Osteocyte (in vitro differentiated cells): Measurements from ENCODE around the gene MAN2A1. TPM values are rescaled to one million over a fixed set of nuclear protein-coding genes. Genes with fewer than 3 reads are reported as not detected.

Experiments used
- DNase-seq: peaks from one replicate; pipeline ENCODE4 v3.0.0; 2021; ENCODE audit warnings: mixed read lengths; ENCODE audit not compliant: unreplicated experiment; ENCODE audit errors: extremely low spot score
- H3K27ac Mint-ChIP-seq: one replicate; pipeline ENCODE4 v1.8.0; 2021; ENCODE audit warnings: mild to moderate bottlenecking, mixed read lengths; ENCODE audit not compliant: unreplicated experiment
- H3K27me3 Mint-ChIP-seq: one replicate; pipeline ENCODE4 v1.8.0; 2021; ENCODE audit warnings: mixed read lengths; ENCODE audit not compliant: unreplicated experiment
- H3K36me3 Mint-ChIP-seq: one replicate; pipeline ENCODE4 v1.8.0; 2021; ENCODE audit warnings: mixed read lengths; ENCODE audit not compliant: unreplicated experiment
- H3K4me1 Mint-ChIP-seq: one replicate; pipeline ENCODE4 v1.8.0; 2021; ENCODE audit warnings: mixed read lengths; ENCODE audit not compliant: unreplicated experiment
- H3K4me3 Mint-ChIP-seq: one replicate; pipeline ENCODE4 v1.8.0; 2021; ENCODE audit warnings: mild to moderate bottlenecking, moderate library complexity, mixed read lengths; ENCODE audit not compliant: unreplicated experiment
- H3K9me3 Mint-ChIP-seq: one replicate; pipeline ENCODE4 v1.8.0; 2021; ENCODE audit warnings: mixed read lengths; ENCODE audit not compliant: unreplicated experiment
- total RNA-seq: library from RNA; stranded (reverse); gene quantifications from 2 replicates; pipeline ENCODE4 v1.2.1, GENCODE V29; 2021
- TF ChIP-seq, protein P1 (sequence below): fragments of 200-600 bp; sonication (generic); IDR thresholded peaks from 2 replicates; pipeline ENCODE4 v1.5.0; 2021; ENCODE audit warnings: antibody characterized with exemption, mild to moderate bottlenecking, moderate library complexity

Gene MAN2A1
- total RNA-seq, 1 donor from 2014 or later = 139 TPM

DNA sequence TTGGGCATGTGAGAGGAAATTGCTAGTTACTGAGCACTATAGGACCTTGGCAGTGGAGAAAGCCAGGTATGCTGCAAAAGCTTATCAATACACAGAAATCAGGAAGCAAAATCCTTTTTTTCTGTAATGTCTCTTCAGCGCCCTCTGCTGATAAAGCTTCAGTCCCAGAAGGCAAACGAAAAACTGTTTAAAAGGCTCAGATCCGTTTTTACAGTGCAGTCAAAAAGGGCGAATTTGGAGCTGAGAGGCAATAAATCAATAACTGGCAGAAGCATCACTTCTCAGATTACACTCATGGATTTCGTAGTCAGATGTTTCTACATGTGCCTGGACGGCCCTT is 1.1 kb upstream of the MAN2A1 start:
- H3K27me3 Mint-ChIP-seq = no peaks in the 10 kb centered on the region
- no peaks in the 10 kb centered on the region for H3K9me3 Mint-ChIP-seq
- H3K4me3 Mint-ChIP-seq = peak overlapping the region; percentile 81
- no peak for DNase-seq
- H3K27ac Mint-ChIP-seq = peak overlapping the region; percentile 98
- H3K36me3 Mint-ChIP-seq = peaks cover 3% of the 10 kb centered on the region
- H3K4me1 Mint-ChIP-seq = peaks cover 24% of the 10 kb centered on the region
- TF ChIP-seq, protein P1, sequence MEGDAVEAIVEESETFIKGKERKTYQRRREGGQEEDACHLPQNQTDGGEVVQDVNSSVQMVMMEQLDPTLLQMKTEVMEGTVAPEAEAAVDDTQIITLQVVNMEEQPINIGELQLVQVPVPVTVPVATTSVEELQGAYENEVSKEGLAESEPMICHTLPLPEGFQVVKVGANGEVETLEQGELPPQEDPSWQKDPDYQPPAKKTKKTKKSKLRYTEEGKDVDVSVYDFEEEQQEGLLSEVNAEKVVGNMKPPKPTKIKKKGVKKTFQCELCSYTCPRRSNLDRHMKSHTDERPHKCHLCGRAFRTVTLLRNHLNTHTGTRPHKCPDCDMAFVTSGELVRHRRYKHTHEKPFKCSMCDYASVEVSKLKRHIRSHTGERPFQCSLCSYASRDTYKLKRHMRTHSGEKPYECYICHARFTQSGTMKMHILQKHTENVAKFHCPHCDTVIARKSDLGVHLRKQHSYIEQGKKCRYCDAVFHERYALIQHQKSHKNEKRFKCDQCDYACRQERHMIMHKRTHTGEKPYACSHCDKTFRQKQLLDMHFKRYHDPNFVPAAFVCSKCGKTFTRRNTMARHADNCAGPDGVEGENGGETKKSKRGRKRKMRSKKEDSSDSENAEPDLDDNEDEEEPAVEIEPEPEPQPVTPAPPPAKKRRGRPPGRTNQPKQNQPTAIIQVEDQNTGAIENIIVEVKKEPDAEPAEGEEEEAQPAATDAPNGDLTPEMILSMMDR = peak; percentile 54

DNA sequence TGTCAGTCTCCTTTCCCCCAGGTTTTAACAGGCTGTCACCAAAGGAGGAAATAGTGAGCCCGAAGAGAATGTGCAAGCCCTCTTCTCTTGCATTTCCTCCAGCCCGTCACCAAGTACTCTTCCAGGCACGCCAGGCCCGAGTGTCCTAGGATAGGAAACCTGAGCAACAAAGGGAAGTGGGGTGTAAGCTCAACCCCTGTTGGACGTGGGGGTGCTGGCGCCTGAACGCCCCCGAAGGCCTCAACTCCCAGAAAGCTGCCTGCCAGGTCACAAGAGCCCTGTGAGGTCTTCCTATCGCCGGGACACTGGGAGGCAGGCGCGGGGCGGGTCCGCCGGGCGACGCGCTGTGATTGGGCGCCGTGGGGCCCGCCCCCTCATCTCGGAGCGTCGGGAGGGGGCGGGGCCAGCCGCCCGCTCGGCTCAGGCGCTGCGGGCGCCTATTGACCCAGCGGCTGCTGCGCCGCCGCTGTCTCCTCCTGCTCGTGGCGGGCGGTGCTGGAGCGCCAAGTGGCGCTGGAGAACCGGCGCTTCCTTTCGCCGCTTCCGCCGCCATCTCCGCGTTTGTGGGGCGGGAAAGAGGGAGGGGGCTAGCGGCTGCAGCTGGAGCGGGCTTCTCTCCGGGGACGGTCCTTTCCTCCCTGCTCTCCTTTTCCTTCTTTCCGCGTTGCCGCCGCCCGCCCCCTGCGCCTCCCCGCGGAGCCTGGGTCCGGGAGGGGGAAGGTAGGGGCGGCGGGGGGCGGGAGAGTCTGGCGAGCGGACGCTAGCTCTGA is 572 bp upstream of the MAN2A1 start:
- no peaks in the 10 kb centered on the region for H3K9me3 Mint-ChIP-seq
- peak overlapping the region; percentile 98 for H3K27ac Mint-ChIP-seq
- TF ChIP-seq, protein P1 = peak; percentile 24
- peaks cover 3% of the 10 kb centered on the region for H3K36me3 Mint-ChIP-seq
- H3K27me3 Mint-ChIP-seq = no peaks in the 10 kb centered on the region
- peaks cover 30% of the 10 kb centered on the region for H3K4me1 Mint-ChIP-seq
- peak overlapping the region; percentile 85 for H3K4me3 Mint-ChIP-seq
- DNase-seq = peak; percentile 93

DNA sequence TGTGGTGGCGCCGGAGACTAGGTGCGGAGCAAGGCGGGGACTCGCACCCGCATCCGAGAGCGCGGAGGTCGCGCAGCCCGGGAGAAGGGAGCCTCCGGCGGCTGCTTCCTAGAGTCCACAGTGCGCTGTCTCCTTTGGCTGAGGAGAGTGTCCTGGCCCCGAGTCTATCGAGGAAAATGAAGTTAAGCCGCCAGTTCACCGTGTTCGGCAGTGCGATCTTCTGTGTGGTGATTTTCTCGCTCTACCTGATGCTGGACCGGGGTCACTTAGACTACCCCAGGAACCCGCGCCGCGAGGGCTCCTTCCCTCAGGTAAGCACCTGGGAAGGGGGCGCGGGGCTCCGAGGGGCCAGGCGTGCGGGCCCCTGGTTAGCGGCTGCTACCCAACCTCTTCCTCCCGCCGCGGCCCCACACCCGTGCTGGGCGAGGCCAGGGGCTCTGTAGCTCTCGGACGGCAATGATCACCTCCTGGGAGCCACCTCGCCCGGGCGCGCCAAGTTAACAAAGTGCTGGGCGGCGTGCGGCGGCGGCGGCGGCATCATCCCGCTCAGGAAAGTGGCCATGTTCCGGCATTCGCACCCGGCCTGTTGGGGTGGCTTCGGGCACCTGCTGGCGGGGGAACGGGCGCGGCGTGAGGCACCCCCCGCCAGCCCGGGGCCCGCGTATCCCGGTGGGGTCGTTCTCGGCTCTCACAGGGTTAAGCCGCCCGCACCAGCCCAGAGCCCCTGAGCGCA is 681 bp downstream of the MAN2A1 start:
- TF ChIP-seq, protein P1 = no peak
- Mint-ChIP-seq H3K4me1 (peaks cover 43% of the 10 kb centered on the region), H3K27me3 (no peaks in the 10 kb centered on the region), H3K4me3 (peak overlapping the region; percentile 85), H3K9me3 (no peaks in the 10 kb centered on the region), H3K27ac (peak overlapping the region; percentile 83), H3K36me3 (peaks cover 3% of the 10 kb centered on the region)
- DNase-seq = peak; percentile 85

DNA sequence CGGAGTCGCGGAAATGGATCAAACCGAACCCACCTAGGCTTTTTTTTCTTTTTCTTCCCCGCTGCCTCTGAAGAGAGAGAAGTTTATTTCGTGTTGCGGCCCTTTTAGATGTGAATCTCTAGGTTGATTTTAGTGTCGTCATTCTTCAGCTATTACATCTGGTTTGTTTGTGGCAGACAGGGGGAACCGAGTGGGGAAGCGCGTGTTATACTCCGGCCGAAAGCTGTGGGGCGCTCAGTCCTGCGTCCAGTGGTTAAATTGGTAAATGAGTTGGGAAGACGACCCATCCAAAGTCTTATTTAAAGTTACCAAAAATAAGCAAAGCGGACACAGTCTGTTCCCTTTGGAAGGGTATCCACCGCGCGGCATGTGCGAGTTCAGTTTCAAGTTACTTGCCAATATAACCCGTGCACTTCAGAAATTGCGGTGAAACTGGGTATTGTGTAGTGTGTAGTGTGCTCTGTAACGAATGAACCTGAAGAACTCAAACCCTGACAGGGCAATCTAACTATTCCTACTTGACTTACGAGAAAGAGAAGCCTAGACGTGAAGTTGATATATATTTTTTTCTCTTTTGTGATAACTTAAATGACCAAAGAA is 1.3 kb downstream of the MAN2A1 start:
- H3K27me3 Mint-ChIP-seq = no peaks in the 10 kb centered on the region
- no peak for DNase-seq
- H3K4me1 Mint-ChIP-seq = peaks cover 48% of the 10 kb centered on the region
- H3K27ac Mint-ChIP-seq = peak overlapping the region; percentile 83
- H3K36me3 Mint-ChIP-seq = peaks cover 3% of the 10 kb centered on the region
- no peaks in the 10 kb centered on the region for H3K9me3 Mint-ChIP-seq
- H3K4me3 Mint-ChIP-seq = peak overlapping the region; percentile 85
- TF ChIP-seq, protein P1 = peak; percentile 84

DNA sequence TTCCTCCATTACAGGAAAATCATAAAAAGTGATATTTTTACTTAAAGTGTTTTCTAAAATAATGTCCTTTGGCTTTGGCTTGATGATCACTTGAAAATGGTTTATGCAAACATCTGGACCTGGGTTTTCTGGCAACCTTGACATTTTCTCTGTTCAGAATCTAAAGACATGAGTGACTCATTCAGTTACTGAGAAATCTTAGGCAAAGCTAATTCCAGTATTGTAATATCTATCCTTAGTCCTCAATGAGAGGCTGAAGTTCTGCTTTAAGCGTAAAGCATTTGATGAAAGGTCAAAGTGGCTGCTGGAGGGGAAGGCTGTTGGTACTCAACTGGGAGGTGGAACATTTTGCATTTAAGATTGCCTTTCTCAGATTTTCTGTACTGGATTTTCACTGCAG is 2.3 kb downstream of the MAN2A1 start:
- H3K27ac Mint-ChIP-seq = peak overlapping the region; percentile 83
- no peak for DNase-seq
- H3K4me1 Mint-ChIP-seq = peaks cover 57% of the 10 kb centered on the region
- TF ChIP-seq, protein P1 = no peak
- no peaks in the 10 kb centered on the region for H3K27me3 Mint-ChIP-seq
- no peaks in the 10 kb centered on the region for H3K9me3 Mint-ChIP-seq
- peak overlapping the region; percentile 85 for H3K4me3 Mint-ChIP-seq
- H3K36me3 Mint-ChIP-seq = peaks cover 8% of the 10 kb centered on the region
